NCI-H510A treated with DMSO at 0.1 percent for 48 hours (cell line): ENCODE data around the gene RAB26.
"Not testable (repeated sequence)": the region's sequence is repeated elsewhere in the genome, so short reads cannot be mapped to it uniquely, and the experiment has no call there.

Source experiments
- DNase-seq: peaks from one replicate; lab custom pipeline; 2025; lab: John Stamatoyannopoulos, UW

RAB26 gene

DNA sequence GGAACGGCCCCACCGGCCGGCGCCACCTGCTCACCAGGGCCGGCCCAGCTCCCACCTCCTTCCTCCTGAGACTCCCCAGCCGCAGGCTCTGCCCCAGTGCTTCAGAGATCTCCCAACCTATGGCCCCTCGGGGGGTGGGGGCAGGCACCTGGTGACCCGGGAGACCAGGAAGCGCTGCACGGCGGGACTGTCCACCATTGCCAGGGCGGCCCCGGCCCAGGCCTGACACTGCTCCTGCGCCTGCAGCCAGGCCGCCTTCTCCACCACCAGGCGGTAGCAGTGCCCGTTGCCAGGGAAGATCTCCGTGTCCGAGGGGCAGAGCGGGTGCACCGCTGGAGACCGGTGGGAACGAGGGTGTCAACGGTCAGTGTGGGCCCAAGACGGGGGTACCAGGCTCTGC lies 31.1 kb upstream of the RAB26 start:
- DNase-seq, result not testable (repeated sequence)

DNA sequence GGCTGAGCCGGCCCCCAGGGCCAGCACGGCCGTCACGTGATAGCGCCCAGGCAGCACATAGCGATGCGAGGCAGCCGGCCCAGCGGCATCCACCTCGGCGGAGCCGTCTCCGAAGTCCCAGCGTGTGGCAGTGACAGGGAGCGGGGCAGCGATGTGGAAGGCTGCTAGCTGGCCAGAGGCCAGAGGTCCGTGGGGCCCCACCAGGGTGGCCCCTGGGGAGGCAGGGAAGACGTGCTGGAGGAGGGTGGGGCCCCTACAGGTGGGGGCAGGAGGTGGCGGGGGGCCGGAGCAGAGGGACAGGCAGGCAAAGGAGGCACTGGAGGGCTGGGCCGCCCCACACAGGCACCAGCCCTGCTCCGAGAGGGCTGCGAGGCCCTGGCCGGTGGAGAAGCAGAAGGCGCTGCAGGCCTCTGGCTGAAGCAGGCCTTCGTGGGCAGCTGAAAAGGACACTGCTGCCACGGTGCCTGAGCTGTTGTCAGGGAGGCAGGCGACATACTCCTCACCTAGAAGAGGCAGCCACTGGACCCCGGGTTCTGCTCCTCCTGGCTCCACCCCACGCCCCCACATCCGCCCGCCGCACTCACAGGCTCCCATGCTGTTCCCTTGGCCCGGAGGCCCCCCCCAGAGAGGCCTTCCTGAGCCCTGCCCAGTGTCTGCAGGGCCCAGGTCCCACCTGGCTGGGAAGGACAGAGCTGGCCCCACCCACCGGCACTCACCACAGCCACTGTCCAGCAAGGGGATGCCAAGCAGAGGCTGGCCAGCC lies 30.3 kb upstream of the RAB26 start:
- not testable (repeated sequence) for DNase-seq

DNA sequence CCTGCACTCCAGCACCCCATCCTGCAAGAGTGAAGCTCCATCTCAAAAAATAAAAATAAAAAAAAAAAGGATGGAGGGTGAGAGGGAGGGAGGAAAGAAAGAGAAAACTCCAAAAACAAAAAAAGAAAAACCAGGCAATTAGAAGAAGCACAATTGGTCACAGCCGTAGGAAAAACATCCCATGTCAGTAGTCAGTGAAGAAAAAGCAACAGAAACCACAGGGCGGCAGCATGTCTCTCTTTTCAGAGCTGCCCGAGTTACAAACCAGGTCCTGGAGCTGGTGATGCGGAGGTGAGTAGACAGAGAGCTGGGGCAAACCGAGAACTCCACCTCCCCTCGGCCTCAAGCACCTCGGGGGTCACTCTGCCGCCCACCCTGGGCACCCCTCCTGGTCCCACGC lies 27.1 kb upstream of the RAB26 start:
- not testable (repeated sequence) for DNase-seq

DNA sequence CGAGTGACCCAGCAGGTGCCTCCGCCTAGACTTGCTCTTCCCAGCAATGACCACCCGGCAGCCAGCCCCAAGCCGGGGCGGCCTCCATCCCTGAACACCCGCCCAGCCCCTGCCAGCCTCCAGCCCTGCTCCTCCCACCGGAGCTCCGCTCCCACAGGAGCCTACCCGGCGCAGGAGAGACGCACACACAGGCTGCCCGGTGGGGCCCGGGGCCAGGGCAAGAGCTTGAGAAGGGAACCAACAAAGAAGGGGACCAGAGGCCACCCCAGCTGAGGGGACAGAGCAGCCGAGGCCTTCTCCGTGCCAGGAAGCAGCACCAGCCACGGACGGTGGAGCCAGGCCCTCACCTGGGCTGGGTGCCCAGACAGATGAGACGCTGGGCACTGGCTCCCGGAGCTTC lies 26.6 kb upstream of the RAB26 start:
- DNase-seq, result no peak

DNA sequence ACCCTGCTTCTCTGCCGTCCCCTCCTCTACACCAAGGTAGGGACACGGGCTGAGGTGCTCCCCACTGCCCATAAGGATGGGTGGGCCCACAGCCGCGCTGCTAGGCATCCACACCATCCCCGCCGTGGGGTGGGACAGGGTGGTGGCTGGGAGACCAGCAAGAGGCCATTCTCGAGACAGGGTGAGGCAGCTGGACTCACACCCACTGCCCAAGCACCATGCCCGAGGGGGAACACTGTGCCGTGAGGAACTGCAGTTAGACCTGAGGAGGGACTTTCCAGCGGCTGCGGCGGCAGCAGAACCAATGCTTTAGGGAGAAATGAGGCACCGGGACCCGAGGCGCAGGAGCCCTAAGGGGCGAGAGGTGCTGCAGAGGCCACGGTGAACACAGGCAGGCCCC lies 26.0 kb upstream of the RAB26 start:
- no peak for DNase-seq

DNA sequence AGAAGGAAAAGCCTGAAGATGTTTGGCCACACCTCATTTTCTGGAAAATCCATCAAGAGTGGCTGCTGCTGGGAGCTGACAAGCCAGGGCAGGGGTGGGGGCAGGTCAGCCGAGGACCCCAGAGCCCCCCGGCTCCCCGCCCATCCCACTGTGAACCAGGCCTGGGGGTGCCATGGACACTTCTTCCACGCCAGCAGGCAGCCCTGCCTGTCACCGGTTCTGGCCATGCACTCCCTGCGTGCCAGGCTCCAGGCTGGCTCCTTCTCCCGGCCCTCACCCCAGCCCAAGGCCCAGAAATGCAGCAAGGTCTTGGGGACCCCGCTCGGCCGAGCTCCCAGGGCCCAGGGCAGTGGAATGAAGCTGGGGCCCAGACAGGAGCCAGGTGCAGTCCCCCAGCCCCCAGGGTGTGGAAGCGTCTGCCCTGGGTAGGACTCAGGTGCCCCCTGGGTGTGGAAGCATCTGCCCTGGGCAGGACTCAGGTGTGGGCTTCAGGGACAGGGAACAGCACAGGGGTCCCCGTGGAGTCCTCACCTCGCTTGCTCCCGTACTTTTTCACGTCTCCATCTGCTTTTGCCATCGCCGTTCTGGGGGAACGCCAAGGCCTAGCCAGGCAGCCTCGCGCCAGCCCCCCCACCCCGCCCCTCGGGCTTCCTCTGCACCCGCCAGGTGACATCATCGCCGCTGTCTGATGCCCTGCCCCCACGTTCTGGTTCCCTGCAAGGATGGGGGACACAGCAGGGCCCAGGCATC lies 25.3 kb upstream of the RAB26 start:
- DNase-seq, result not testable (repeated sequence)

DNA sequence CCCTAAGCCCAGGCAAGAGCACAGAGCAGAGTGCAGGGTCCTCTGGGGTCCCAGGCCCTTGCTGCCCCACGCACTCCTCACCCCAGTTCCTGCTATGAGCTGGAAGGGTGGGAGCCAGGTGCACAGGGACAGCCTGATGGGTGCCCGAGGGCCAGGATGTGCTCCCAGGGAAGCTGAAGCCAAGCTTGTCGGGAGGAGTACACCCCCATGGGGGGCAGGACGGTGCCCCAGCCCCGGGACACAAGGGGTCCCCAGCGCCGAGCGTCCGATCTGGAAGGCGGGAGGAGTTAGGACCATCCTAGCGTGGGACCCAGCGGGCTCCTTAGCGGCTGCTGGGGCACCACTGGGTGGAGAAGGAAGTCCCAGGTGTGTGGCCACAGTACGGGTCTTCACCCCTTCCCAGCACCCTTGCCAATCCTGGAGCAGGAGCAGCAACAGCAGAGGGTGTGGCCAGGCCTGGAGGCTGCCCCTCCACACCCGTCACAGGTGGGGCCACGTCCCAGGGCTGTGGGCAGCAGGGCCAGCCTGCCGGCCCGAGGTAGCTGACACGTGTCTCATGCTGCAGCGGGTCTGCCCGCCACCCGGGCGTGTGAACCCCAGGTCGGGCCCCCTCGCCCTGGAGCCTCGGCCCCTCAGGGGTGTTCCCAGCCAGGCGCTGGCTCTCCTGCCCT lies 24.6 kb upstream of the RAB26 start:
- DNase-seq, result not testable (repeated sequence)

DNA sequence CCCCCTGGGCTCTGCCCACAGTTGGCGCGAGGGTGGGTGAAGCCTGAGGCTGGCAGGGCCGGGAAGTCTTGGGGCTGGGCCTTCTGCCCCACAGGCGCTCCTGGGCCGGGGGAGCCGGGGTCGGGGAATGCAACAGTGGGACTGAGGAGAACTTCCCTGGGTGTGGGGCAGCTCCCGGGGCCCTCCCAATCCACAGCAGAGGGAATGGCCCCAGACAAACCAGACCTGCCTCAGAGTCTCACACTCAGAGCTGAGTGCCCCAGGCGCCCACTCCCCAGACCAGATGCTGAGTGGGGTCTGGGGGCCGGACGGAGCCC lies 24.1 kb upstream of the RAB26 start:
- not testable (repeated sequence) for DNase-seq

DNA sequence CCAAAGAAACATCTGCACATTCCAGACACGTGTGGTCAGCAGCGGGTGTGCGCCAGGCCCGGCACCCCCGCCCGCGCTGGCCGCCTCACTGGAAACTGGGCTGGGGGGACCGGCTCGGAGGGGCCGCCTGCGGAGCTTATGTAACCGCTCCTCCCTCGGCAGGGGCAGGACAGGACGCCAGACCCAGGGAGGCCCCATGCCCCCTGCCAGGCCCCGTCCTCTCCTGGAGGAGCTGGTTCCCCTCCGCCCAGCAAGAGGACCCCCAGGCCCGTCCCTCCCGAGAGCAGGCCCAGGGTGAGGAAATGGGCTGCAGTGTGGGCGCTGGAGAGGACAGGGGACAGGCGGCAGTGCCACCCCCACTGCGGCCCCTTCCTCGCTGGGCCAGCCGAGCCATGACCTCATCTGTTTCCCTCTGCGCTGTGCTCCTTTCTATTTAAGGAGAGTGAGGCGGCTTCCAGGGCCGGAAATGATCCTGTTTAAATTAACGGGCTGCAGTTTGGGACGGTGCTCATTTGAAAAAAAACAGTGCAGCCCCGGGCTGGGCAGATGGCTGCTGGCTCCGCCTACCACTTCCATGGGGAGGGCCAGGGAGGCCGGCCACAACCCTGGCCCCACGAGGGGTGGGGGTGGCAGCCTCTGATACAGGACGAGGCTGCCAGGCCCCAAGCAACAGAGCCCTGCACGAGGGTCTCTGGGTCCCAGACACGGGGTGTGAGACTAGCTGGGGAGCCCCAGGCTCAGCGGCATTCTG lies 23.6 kb upstream of the RAB26 start:
- not testable (repeated sequence) for DNase-seq

DNA sequence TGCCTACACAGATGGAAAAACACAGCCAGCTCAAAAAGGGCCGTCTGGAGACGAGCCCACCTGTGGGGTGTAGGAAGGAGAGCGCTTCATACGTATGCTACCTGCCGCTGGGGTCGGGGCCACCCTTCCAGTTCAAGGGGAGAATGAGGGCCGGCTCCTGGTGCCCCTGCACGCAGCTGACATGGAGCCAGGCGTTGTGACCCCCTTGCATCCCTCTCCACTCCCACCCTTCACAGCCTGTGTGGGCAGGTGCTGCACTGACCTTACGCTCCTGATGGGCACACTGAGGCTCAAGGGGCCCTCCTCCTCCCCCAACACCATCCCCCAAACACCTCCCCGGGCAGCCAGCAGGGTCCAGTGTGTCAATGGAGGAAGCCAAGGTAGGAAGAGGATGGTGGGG lies 22.8 kb upstream of the RAB26 start:
- not testable (repeated sequence) for DNase-seq

DNA sequence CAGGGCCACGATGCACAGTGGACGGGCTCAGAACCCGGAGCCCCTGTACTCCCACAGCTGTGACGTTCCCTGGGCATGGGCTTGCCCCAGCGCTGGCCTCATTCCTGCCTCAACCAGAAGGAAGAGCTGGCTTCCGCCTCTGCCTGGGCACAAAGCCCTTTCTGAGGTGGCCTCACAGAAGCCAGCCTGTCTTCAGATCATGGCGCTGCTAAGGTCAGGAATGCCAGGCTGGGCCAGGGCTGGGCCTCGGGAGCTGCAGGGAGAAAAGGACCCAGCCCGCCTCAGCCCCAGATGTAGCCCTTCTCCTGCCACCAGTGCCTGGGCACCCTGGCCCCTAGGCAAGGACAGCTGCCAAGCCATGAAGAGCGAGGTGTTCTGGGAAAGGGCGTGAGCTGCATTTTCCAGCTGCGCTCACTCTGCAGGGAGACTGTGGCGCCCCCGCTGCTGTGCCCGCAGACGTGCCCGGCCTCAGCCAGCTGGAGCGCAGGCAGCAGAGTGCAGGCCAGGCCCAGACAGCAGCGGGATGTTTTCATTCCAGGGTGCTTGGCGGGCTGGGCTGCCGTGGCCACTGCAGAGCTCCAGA lies 22.2 kb upstream of the RAB26 start:
- not testable (repeated sequence) for DNase-seq

DNA sequence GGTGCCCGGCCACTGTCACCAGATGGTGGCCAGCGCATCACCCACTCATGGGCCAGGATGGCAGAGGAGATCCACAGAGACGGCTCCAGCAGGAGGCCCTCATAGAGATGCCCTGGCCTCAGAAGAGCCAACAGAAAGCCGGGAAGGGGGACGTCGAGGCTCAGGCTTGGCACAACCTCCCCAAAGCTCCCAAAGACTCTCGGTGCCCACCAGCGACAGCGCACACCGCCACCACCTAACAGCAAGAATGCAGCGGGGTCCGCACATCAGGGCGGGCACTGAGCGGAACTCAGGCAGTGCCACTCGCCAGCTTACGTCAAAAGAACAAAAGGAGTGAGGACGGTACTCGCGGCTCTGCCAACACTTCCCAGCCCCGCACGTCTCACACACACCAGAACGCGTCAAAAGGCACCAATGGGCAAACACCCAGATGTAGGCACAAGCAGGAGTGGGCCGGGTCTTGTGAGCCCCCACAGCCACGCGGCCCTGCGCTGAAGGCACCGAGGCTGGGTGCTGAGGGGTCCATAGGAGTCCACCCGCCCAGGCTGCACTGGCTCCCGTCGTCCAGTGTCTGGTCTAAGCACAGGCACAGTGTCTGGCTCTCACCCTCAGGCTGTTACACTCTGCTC lies 21.4 kb upstream of the RAB26 start:
- not testable (repeated sequence) for DNase-seq

DNA sequence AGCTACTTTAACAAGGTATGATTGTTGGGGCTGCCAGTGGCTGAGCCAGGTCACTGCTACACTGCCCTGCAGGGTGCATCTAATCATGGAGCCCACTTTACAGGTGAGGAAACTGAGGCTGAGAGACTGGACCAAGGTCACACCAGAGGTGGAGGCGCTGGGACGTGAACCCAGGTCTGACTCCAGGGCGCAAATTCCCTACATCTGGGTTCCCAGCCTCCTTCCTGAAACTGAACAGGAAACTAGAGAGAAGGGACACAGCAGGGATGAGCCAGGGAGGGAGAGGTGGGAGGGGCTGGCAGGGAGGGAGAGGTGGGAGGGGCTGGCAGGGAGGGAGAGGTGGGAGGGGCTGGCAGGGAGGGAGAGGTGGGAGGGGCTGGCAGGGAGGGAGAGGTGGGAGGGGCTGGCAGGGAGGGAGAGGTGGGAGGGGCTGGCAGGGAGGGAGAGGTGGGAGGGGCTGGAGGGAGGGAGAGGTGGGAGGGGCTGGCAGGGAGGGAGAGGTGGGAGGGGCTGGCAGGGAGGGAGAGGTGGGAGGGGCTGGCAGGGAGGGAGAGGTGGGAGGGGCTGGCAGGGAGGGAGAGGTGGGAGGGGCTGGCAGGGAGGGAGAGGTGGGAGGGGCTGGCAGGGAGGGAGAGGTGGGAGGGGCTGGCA lies 20.7 kb upstream of the RAB26 start:
- DNase-seq, result not testable (repeated sequence)

DNA sequence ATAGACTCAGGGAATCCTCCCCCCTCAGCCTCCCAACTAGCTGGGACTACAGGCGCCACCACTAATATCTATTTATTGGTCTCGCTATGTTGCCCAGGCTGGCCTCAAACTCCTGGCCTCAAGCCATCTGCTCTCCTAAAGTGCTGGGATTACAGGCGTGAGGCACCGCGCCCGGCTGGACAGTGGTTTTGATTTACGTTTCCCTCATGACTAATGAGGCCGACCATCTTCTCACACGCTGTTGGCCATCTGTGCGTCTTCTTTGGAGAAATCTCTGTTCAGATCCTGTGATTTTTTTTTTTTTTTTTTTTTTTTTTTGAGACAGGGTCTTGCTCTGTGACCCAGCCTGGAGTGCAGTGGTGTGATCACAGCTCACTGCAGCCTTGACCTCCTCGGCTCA lies 19.2 kb upstream of the RAB26 start:
- DNase-seq, result not testable (repeated sequence)

DNA sequence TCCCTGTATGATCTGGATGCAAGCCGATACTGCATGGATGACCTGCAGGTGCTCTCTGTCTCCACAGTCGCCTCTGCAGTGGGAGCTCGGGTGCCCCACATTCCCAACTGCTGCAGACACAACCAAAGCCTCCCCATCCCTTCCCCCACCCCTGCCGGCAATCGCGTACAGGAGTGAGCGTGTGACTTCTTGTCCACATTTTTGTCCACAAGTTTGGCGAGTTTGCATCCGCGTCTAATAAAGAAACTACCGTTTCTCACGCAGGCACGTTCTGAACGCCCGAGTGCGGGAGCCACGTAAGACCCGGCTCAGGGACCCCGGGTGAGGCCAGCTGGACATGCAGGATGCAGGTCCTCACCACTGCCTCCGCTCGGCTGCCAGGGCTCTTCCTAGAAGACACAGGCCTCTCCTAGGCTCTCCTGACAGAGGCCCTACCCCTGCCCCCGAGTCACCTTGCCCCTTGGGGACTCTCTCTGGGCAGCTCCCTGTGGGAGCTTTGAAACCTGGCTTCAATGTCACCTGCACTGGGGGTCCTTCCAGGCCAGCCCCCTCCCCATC lies 18.5 kb upstream of the RAB26 start:
- DNase-seq, result not testable (repeated sequence)

DNA sequence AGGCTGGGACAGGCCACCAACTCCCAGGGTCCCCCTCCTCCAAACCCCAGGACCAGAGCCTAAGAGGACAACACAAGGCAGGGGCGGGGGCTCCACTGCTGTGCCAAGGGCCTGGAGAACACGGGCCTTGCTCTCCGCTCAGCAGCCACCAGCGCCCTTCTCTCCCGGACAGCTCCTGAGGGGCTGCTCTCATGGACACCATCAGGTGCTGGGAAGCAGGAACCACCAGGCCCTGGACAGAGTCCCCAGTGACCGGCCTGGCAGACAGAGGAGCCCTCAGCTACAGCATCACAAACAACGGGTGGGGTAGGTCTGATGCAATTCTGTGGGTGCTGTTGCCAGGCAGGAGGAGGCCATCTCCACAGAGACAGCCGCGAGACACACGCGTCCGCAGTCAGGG lies 14.6 kb upstream of the RAB26 start:
- not testable (repeated sequence) for DNase-seq

DNA sequence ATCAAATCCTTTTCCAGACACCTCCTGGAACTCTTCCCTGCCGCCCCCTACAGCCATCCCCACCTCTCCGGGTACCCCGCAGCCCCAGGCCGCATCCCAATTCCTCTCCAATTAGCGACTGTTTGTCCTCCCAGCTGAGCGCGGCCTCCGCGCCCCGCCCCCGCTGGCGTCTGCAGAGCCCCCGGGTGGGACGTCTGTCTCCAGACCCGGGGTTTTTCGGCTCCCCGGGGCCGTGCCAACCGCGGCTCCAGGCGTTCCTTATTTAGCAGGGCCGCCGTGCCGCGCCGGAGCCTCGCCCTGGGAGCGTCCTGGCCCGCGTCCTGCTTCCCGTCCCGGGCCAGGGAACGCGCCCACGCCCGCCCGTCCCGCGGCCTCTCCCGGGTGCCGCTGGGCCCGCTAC lies 13.4 kb upstream of the RAB26 start:
- DNase-seq, result not testable (repeated sequence)

DNA sequence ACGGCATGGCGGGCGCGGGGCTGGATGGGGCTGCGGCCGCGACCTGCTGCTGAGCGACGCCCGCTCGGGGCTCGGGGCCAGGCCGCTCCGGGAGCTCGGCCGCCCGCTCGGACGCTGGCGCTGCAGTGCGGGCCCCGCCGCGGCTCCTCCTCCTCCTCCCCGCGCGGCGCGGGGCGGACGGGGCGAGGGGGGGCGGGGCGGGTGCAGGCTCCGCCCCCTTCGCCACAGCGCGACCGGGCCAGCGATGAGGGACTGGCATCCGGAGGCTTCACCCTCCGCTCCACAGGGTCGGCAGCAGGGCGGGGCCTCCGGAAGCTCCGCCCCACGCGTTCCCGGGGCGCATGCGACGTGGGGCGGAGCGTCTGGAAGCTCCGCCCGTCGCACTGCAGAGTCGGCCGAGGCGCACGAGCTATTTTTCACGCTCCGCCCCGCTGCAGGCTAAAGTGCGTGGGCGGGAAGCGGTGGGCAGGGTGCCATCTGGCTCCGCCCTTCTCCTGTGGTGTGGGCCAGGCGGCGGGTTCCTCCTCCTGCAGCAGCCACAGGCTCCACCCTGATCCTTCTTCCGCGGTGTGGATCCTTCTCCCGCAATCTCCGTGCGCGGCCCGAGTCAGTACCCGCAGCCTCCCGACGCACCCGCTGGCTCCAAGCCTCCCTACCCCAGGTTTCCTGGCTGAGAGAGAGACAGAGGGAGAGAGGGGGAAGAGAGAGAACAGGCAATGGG lies 12.5 kb upstream of the RAB26 start, which contains the start of gene PKD1:
Gene PKD1 (minus strand): TSS at position 129 of the 721 bp plus-strand sequence. CDS start 209 bp downstream, outside the sequence.
- DNase-seq, result peak; percentile 30
